NCI-H524 (cell line): ENCODE measurements around the gene KCNF1.
"Not testable (repeated sequence)": the region's sequence is repeated elsewhere in the genome, so short reads cannot be mapped to it uniquely, and the experiment has no call there.

Source experiments
- DNase-seq, 2 experiments: peaks; one replicate each; lab custom pipeline; 2025; lab: John Stamatoyannopoulos, UW

Gene KCNF1

DNA sequence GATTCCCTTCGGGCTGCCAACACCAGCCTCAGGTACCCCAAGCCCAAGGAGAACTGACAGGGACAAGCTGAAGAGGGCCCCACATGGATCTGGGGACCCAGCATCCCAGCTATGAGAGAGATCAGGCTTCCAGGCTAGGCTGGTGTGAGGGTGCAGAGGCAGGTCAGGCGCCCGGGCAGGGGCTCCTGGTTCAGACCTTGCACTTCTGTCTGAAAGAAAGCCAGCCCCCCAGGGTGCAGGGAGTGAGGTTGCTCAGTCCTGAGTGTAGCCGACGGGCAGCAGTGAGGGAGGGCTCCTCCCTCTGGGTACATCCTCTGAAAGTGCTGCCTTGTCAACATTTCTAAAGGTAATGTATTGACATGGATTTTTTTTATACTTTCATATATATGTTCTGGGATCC is 33.1 kb downstream of the KCNF1 start:
- no peak for DNase-seq

- DNase-seq = no peak
Observed at GRCh38 chr2:10946394-10946793, 34.7 kb downstream of the KCNF1 start.

GRCh38 chr2:10947005-10947440 is 35.3 kb downstream of the KCNF1 start:
- DNase-seq = no peak

DNA sequence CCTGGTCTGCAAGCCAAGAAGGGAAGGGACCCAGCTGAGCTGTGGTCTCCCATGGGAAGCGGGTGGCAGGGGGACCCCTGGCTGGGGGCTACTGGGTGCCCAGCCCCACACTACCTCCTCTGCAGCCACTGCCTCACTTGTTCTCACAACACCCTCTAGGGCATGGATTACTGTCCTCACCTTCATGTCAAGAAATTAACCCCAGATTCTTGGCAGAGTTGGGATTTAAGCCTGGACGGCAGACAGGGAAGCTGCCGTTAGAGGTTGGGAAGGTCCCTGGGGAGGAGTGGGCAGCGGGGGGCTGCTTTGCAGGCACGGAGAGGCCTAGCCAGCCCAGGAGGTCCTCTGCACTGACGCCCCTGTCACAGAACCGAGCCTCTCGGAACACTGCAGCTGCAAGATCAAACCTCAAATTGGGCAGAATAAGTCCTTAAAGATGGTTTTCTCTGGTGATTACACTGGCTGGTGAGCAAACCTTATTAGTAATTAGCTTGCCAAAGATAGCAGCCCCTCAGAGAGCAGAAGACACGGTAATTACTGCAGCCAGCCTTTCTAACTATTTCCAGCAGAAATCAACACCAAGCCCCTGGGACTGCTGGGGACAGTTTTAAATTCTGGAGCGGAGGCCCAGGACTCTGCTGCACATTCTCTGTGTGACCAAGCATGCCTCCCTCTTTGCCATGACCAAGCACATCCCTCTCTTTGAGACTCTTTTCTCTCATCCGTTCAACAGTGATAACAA is 35.9 kb downstream of the KCNF1 start:
- DNase-seq = no peak

GRCh38 chr2:10948188-10948564 is 36.4 kb downstream of the KCNF1 start:
- no peak for DNase-seq

DNA sequence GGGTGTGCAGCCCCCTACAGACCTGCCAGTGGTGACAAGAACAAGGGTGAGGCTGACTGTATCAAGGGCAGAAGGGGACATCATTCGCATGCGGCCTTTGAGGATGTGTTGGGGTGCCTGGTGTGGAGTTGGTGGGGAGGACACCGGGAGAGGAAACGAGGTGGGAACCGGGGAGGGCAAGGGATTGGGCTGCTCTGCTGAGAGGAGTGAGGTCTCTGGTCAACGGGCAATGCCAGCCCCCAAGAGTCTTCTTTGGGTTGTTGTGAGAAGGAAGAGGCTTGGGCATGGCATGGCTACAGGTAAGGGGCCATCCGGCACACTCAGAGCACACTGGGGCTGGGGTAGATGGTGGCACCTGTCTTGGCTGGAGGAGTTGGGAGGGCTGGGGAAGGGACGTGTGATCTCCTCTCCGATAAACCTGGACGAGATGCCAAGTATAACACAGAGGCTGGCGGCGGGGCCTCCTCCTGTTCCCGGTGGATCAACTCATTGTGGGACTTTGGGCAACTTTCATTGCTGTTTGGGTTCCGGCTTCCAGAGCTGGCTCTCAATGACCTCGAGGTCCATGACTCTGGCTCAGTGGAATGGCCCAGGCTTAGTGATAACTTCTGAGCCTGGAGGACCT is 37.0 kb downstream of the KCNF1 start:
- no peak for DNase-seq

- DNase-seq = no peak
Observed at GRCh38 chr2:10949835-10950234, 38.1 kb downstream of the KCNF1 start.

DNA sequence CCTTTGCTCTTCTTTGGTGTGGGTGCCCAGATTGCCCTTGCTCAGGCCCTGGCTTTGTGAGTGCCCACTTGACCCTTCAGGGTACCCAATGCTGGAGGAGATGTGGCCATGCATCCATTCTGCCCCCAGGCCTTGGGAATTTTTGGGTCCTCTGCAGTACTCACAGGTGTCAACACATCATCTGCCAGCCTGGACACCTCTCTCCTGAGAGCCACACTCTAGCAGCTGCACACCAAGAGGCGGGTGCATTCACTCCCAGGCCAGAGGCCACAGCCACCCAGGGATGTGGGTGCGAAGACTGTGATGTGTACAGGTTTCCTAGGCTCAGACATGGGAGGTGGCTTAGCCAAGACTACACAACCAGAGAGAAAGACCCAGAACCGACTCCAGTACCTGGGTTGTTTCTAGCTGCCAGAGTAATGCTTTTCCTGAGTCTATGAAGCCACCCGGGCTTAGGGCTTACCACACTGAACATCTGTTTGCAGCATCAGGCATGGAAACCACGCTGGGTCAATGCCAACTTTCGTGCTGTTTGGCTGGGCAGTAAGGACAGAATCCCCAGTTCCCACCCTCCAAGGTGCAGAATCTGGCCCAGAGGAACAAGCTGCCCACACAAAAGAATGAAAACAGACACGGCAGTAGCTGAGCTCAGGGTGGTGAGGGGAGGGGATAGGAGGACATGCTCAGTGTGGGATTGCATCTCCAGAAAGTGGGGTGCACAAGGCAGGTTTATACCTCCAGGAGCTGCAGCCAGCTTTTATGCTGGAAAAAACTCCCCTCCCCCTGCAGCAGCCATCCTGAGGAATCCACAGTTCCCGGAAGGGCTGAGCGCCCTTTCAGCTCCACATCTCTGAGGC is 40.1 kb downstream of the KCNF1 start:
- DNase-seq = peak; percentile 56 to 91

DNA sequence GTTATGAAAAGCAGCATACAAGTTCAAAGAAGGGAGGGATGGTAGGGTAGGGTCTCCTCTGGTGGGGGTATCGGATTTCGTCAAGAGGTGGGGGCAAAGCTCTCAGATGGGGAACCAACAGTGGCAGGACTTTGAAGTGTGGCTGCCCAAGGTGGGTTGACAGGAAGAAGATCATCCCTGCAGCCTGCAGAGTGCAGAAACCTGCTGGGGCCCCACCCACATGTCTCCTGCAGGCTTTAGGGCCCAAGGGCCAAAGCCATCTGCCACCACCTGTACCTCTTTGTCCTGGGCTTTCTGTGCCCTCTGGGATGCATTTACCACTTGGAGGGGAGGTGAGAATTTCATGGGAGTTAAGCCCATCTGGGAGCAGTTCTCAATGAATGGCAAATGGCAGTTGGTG is 42.7 kb downstream of the KCNF1 start:
- no peak for DNase-seq

- no peak for DNase-seq
Observed at GRCh38 chr2:10954856-10955818, 43.4 kb downstream of the KCNF1 start.

DNA sequence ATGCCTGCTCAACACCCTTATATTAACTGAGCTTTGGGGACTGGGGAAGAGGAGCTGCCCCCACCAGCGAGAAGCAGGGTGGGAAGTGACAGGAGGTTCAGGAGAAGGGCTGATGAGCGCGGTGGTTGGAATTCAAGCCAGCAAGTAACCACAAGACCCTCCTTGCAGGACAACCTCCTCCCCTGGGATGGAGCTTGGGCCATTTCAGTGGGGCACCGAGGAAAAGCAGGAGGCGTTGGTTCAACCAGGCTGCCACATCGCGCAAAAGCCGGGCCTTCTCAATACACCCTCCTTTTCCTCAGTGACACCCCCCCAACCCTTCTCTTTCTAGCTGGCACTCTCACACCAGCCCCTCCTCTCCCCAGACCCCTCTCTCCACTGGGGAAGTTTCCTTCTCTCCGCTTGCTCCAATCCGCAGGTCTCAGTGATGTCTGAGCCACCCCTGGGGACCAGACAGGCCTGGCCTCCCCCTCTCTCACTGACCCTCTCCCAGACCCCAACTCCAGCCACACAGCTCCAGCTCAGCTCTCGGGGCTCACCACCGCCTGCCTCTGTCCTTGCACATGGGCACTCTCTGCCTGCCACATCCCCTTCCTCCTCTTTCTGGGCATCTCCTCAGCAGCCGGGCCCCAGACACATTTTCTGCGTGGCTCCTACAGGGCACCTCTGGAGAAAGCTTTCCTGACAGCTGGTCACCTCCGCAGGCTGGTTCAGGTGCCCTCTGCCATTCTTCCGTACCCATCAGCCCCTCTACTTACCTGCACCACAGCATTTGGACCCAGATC is 44.5 kb downstream of the KCNF1 start:
- DNase-seq = no peak

GRCh38 chr2:10957391-10957790 is 45.7 kb downstream of the KCNF1 start:
- no peak for DNase-seq

- DNase-seq = not testable (repeated sequence)
Observed at GRCh38 chr2:10958452-10958851, 46.7 kb downstream of the KCNF1 start.

DNA sequence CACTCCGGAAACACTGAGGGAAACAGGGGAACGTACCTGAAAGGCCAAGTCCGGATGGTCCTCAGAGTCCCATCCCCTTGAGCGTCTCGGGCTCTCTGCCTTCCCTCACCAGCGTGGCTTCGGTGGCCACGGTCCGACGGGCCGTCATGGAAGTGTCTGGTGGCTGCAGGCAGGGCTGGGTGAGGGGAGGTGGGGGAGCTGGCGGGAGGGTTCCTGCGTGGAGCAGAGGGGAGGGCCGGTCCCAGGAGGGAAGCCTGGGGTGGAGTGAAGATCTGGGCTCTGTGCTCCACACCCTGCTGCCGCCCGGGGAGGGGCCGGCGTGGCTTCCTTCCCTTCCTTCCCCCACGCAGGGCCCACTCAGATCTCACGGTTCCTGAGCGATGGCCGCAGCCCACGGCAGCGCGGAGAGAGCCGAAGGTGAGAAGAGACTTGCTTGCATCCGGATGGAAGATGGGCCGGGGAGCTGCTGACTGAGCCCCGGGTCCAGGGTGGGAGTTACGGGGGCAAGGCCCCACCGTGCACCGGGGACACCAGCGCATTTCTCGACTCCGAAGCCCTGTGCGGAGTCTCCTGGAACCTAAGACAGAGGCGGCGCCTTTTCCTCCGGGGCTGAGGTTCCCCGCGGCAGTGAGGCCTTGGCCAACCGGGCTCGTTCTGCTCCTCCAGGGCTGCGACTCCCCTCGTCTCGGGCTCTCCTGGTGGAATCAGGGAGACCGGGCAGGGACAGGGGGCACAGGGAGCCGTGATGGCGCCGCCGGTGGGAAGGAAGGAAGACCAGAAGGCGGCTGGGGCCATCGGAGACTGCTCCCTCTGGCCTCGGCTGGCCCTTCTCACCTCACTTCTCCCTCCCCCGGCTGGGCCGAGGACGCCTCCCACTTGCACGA is 49.1 kb downstream of the KCNF1 start:
- DNase-seq = no peak

DNA sequence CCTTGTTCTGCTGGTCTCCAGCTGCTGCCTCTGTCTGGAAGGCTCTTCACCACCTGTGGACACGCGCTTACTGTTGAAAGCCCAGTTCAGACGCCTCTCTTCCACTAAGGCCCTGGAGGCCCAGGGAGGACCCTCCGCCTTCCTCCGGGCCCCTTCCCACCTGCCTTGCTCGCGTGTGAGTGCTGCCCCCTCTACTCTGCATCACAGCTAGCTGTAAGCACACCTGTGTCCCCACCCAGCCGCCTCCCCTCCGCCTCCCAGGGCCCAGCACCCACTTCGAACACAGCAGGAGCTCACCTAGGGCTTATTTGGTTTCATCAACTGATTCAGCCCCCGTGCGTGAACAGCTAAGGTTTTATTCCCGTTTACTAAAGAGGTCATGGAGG is 49.7 kb downstream of the KCNF1 start:
- no peak for DNase-seq

GRCh38 chr2:10962004-10962403 is 50.3 kb downstream of the KCNF1 start:
- DNase-seq = no peak

DNA sequence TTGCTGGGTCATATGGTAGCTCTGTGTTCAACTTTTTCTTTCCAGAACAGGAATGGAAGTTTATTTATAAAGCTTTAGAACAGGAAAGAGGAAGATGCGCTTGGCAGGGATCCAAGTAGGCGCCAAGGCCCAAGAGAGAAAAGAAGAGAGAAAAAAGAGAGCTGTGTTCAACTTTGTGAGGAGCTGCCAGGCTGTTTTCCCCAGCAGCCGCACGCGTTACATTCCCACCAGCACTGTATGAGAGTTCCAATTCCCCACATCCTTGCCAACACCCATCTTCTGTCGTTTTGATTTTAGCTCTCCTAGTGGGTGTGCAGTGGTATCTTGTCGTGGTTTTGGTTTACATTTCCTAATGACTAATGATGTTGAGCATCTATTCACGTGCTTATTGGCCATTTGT is 51.4 kb downstream of the KCNF1 start:
- no peak for DNase-seq
